ENCODE measurements around the gene DMRT1.

DMRT1 gene

GRCh38 chr9:971901-972500 is 130.5 kb downstream of the DMRT1 start:
- no peak for DNase-seq (ENCODE audit: low read depth in 2 of 2)

DNA sequence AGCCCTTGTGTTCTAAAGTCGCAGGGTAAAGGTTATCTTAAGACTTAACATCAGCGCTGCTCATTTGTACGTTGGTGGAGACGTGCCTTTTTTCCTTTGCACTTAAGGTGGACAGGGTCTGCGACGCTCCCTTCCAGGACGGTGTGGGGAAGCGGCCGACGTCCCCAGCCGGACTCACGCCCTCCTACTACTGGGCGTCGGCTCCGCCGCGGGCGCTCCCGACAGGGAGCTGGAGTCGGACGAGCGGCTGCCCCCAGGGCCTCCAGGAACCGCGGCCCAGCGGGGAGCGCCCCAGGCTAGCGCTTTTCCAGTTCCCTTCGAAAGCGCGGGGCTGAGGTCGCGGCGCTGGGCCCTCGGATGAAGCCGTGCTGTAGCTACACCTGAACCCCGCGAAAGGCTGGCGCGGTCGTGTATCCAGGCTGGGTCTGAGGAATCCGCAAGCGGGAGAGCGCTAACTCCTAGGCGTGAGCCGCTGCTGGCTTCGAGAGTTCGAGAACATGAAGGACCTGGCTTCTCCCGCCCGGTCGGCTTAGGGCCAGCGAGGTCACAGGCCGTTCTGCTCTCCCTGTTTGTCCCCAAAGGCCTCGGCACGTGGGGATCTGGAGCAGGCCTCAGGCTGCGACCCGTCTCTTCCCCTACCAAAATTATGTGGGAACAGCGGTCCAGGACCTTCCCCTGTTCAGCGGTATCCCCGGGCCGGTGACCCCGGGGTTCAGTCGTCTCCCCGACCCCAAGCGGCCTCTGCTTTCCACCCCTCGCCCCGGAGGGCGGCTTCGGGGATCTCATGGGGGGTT is 131.2 kb downstream of the DMRT1 start:
- DNase-seq (ENCODE audit: low read depth in 2 of 2) = no peak

GRCh38 chr9:973295-973834 is 131.9 kb downstream of the DMRT1 start:
- no peak for DNase-seq (ENCODE audit: low read depth in 2 of 2)

DNA sequence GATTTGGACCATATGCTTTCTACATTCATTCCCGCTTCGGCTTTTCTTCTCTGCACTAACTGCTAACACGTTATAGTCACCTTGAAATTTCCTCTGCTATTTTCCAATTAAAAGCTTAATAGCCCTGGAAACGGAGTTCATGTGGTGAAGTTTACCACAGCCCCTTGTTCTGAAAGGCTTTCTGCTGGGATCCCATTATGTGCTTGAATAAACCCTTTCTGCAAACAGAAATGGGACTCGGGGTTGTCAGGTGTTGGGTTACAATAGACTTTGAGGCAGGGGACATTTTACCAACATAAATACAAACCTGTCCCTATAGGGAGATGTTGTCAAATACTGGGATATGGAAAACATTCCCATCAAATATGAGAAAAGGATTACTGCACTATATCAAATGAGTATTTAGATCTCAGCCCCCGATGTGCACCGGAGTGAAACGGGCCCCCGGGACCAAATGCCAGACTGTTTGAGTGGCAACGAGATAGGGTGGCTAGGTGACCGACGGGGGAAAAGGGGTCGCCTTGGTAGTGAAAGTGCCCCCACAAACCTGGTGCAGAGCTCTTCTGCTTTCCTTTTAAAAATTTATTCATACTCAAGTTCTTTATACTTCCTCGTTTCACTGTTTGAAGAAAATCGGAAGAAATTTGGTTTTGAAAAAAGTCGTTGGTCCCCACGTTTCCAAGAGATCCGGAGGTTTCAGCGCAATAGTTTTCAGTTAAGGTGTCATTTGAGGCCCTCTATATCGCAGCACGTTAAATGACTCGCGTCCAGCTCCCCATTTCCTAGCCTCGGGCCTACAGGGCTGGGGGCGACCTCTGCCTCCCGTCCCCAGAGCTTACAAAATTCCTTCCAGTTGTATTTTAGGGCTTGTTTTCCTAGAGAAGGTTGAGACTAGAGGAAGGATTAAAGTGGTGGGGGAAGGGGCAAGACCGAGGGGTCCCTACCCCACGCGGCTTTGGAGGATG is 132.8 kb downstream of the DMRT1 start:
- no peak for DNase-seq (ENCODE audit: low read depth in 2 of 2)

DNA sequence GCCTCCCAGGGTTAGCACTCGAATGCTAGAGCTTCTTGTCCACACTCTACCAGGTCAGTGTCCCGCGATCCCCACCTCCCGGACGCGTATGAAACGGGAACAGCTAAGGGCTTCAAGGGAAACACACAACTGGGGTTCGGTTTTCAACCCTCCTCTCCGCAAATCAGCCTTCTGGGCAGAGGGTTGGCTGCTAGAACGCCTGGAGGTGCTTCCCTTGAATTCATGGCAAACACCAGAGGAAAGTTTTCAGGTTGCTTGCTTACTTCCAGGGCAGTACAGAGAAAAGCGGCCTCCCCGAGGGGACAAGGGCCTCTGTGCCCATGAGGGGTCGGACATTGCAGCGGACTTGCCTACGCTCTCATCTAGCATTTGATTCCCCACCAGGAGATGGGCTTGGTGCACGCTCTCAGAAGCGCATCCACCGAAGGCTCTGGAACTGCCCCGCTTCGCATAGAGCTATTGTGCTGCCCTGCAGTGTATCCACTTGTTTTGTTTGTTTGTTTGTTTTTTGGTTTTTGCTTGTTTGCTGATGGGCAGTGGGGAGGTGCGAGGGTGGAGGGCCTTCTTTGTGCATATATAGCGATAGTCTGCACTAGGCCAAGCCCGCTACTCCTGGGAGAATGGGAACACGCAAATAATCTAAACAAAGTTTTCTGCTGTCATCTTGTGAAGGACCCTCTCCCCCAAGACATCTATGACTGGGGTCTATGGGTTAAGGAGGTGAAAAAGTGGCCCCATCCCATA is 133.7 kb downstream of the DMRT1 start:
- no peak for DNase-seq (ENCODE audit: low read depth in 2 of 2)

DNA sequence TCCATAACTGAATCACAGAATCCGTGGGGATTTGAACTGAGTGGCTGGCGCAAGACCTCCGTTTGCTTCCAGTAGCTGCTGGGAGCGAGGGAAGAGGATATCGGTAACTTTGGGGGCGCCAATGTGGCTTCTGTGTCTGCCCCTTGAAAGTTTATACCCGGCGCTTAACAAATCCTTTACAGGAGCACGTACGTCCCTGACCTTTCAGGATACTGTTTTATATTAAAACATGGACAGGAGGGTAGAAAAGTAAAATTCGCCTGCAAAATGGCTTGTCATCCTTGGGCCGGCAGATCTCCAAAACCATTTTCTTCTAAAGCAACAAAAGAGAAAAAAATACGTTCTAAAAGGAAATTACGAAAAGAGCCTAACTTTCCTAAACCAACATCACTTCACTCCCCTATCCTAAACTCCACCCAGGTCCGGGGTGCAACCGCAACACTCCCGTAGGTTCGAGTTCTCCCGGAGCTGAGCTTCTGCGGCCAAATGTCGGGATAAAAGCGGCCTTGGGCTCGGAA is 134.3 kb downstream of the DMRT1 start:
- no peak for DNase-seq (ENCODE audit: low read depth in 2 of 2)

DNA sequence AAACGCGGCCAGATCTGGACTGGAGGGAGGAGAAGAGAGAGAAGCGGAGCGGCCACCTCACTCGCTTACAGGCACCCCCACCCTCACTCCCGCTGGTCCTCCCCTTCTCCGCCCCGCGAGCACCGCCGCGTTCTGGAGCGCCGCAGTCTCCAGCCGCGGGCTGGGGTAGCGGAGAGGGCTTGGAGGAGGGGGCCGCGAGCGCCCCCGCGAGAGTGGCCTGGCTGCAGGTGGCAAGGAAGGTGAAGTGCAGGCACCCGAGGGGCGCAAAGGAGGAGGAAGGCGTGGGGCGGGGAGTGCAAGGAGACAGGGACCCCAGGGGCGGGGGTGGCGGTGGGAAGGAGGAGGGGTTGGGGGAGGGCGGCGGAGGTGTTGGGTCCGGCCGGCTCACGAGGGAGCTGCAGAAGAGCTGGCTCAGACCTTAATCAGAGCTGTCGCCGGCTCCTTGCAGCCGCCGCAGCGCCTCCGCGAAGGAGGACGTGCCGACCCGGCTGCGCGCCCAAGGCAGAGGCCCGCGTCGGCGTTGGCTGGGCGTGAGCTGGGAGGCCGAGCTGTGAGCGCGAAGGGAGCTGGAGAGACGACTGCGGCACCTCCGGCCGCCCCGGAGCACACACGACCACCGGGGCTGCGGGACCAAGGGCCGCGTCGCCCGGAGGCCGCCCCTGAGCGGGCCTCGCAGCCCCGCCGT is 134.9 kb downstream of the DMRT1 start, which contains the start of gene DMRT3:
TSS of gene DMRT3 (plus strand) at position 398 of the 685 bp plus-strand sequence. CDS start 347 bp downstream, outside the sequence.
- no peak for DNase-seq (ENCODE audit: low read depth in 2 of 2)

GRCh38 chr9:976943-977837 is 135.7 kb downstream of the DMRT1 start:
- no peak for DNase-seq (ENCODE audit: low read depth in 2 of 2)

GRCh38 chr9:977838-978830 is 136.6 kb downstream of the DMRT1 start:
- no peak for DNase-seq (ENCODE audit: low read depth in 2 of 2)

GRCh38 chr9:979983-980382 is 138.5 kb downstream of the DMRT1 start:
- no peak for DNase-seq (ENCODE audit: low read depth in 2 of 2)

GRCh38 chr9:980640-981039 is 139.1 kb downstream of the DMRT1 start:
- no peak for DNase-seq (ENCODE audit: low read depth in 2 of 2)

- no peak for DNase-seq (ENCODE audit: low read depth in 2 of 2)
Observed at GRCh38 chr9:981491-981898, 140.0 kb downstream of the DMRT1 start.

DNA sequence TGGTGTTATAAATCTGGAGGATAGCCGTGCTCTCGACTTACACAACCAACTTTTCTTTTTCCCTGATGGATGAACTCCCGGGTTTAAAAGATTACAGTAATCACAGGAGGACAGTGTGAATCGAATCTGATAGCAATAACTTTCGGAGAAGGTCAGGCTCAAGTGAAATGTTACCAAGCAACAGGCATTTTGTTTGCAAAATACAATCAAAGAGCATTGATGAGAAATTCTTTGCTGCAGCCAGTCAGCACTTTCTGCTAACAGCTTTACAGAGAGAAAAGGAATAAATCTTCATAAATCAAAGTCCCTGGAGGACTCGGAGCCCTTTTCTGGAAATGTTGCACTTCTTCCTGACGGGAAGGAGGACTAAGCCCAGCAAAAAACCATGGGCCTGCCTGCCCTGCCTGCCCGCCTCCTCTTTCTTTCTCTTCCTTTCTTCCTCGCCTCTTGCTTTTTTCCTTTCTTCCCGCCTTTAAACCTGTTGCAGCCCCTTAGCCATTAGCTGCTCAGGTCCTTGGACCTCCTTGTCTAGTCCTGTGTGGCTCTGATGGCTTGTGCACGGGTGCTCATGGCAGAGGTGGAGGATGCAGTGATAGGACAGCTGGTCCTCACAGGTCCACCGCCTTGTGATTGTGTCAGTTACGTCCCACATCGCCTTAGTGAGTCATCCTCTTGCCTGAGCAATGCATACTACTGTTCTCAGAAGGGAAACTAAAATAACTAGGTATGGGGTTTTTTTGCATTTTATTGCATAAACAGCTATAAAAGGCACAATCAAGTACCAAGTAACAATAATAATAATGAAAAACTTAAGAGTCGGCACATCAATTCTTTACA is 141.1 kb downstream of the DMRT1 start:
- DNase-seq (ENCODE audit: low read depth in 2 of 2) = no peak

- no peak for DNase-seq (ENCODE audit: low read depth in 2 of 2)
Observed at GRCh38 chr9:994005-994404, 152.5 kb downstream of the DMRT1 start.

DNA sequence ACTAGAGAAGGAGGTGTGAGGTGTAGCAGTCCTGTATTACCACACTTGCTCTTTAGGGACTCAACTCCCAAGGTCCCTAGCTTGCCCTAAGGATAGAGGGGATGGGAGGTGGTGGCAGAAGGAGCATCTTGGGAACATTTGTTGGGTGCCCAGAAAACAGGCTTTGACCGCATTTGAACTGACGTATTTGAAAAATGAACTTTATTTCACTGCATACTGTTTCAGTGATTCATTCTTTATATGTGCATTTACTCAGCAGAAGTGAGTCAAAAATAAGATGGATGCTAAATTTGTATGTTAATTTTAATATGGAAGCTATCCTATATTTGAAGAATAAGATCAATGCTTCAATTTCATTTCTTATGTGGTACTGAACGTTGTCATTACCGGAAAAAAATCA is 153.7 kb downstream of the DMRT1 start:
- DNase-seq (ENCODE audit: low read depth in 2 of 2) = no peak

DNA sequence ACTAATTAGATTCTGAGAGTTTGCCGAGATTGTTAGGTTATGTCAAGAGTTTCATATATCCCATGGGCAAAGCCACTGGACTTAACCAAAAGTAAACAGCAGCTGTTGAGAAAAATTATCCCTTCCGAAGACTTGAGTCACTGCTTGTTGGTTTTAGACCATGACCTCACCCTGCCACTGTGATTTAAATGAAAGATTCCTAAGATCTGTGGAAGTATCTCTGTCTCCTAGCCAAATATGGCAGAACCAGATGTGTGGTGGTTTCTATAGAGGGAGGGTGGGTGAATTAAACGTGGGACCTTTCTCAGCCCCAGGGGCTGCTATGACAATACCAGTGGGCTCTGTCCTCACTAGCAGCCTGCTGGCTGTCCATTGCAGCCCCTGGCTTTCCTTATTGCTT is 154.3 kb downstream of the DMRT1 start:
- DNase-seq (ENCODE audit: low read depth in 2 of 2) = no peak

Measured in stimulated activated CD8-positive, alpha-beta memory T cell treated with anti-CD3 and anti-CD28 coated beads, Interleukin-15, amount 100 ng/mL, for 48 hours (primary cell).